H1 (cell line): ENCODE data around the gene PCYT2. TPM values are rescaled to one million over a fixed set of nuclear protein-coding genes. Genes with fewer than 3 reads are reported as not detected.

ENCODE experiments used
- CTCF ChIA-PET: fragments of 300-600 bp; sonication (Branson Sonifier 250); formaldehyde crosslinking; loops from one replicate; lab custom pipeline; 2021; ENCODE audit not compliant: partially characterized antibody; lab: Charles Lee
- POLR2A ChIA-PET: fragments of 300-600 bp; sonication (Branson Sonifier 250); formaldehyde crosslinking; loops from one replicate; lab custom pipeline; 2021; ENCODE audit warnings: inconsistent platforms; ENCODE audit not compliant: partially characterized antibody; lab: Charles Lee
- DNase-seq, 2 experiments: peaks; one replicate each; pipeline versions ENCODE4 v3.0.0 to v3.0.0-alpha.2; 2010 to 2022; ENCODE audit warnings: low spot score in 2 of 2, low read depth in 1 of 2, mixed read lengths in 1 of 2
- FAIRE-seq: peaks from 2 replicates; lab custom pipeline; 2011; peaks lifted over from hg19 to GRCh38; lab: Jason Lieb, UNC
- H2AFZ ChIP-seq: 2 replicates; pipeline ENCODE4 v1.8.1; 2012; ENCODE audit warnings: low read length, inconsistent platforms
- H2AK5ac ChIP-seq: 2 replicates; pipeline ENCODE4 v1.6.1; 2013; ENCODE audit warnings: low read depth, low read length
- H2BK120ac ChIP-seq: replicated peaks from 2 replicates; pipeline ENCODE3; 2013; ENCODE audit warnings: low read depth, low read length, inconsistent platforms
- H2BK12ac ChIP-seq: 2 replicates; pipeline ENCODE4 v1.6.1; 2013; ENCODE audit warnings: low read depth, low read length
- H2BK15ac ChIP-seq: 2 replicates; pipeline ENCODE4 v1.6.1; 2013; ENCODE audit warnings: low read length
- H2BK20ac ChIP-seq: 2 replicates; pipeline ENCODE4 v1.6.1; 2013; ENCODE audit warnings: low read length
- H2BK5ac ChIP-seq: 2 replicates; pipeline ENCODE4 v1.6.1; 2013; ENCODE audit warnings: low read depth, low read length
- H3K14ac ChIP-seq: 2 replicates; pipeline ENCODE4 v1.6.1; 2013; ENCODE audit warnings: inconsistent platforms; ENCODE audit not compliant: insufficient read length
- H3K18ac ChIP-seq: 2 replicates; pipeline ENCODE4 v1.6.1; 2013; ENCODE audit warnings: low read length; ENCODE audit errors: extremely low read depth
- H3K23ac ChIP-seq: 2 replicates; pipeline ENCODE4 v1.6.1; 2013; ENCODE audit warnings: inconsistent platforms; ENCODE audit not compliant: insufficient read length
- H3K23me2 ChIP-seq: 2 replicates; pipeline ENCODE4 v1.6.1; 2013; ENCODE audit warnings: low read depth, low read length
- H3K27ac ChIP-seq: 2 replicates; pipeline ENCODE4 v1.6.1; 2011; ENCODE audit warnings: low read depth, low read length, inconsistent platforms
- H3K27me3 ChIP-seq, 4 experiments: replicated peaks in 1 of 4; 1 replicate in 1 of 4; 2 replicates in 3 of 4; pipeline versions ENCODE4 v1.6.1 to v1.8.1; 2011 to 2013; ENCODE audit warnings: low read length in 3 of 4, mild to moderate bottlenecking in 3 of 4, inconsistent platforms in 2 of 4, mixed read lengths in 2 of 4, moderate library complexity in 1 of 4; ENCODE audit not compliant: control insufficient read depth in 3 of 4, insufficient read depth in 3 of 4; ENCODE audit errors: extremely low read depth in 1 of 4
- H3K36me3 ChIP-seq, 4 experiments: 2 replicates each; pipeline versions ENCODE4 v1.6.1 to v1.8.1; 2011 to 2013; ENCODE audit warnings: mild to moderate bottlenecking in 4 of 4, low read length in 3 of 4, moderate library complexity in 2 of 4, control low read depth in 1 of 4, inconsistent platforms in 1 of 4; ENCODE audit not compliant: insufficient read depth in 4 of 4, control insufficient read depth in 2 of 4
- H3K4ac ChIP-seq: replicated peaks from 2 replicates; pipeline ENCODE3; 2013; ENCODE audit warnings: low read length, low read depth, mixed read lengths, inconsistent platforms; ENCODE audit not compliant: insufficient read length
- H3K4me1 ChIP-seq, 4 experiments: replicated peaks in 1 of 4; 1 replicate in 1 of 4; 2 replicates in 3 of 4; pipeline versions ENCODE4 v1.6.1 to v1.8.1; 2011 to 2013; ENCODE audit warnings: low read length in 3 of 4, inconsistent platforms in 2 of 4, mixed read lengths in 1 of 4; ENCODE audit not compliant: insufficient read depth in 4 of 4, control insufficient read depth in 3 of 4
- H3K4me2 ChIP-seq, 2 experiments: 2 replicates each; pipeline versions ENCODE4 v1.6.1 to v1.8.1; 2011 to 2013; ENCODE audit warnings: low read depth in 2 of 2, low read length in 2 of 2, control low read depth in 1 of 2, inconsistent platforms in 1 of 2, mild to moderate bottlenecking in 1 of 2; ENCODE audit not compliant: insufficient read depth in 1 of 2
- H3K4me3 ChIP-seq, 4 experiments: fragments of 200-600, 300-600 bp in 1 of 4; sonication (generic), shearing (Covaris generic), sonication (Bioruptor Twin) in 1 of 4; 2 replicates each; pipeline versions ENCODE4 v1.5.1 to v1.8.1; 2011 to 2016; ENCODE audit warnings: low read length in 4 of 4, low read depth in 3 of 4, control low read depth in 2 of 4, inconsistent platforms in 2 of 4, mild to moderate bottlenecking in 2 of 4, mixed read lengths in 1 of 4, moderate library complexity in 1 of 4; ENCODE audit not compliant: insufficient read depth in 2 of 4; ENCODE audit errors: extremely low read depth in 1 of 4
- H3K56ac ChIP-seq: replicated peaks from 2 replicates; pipeline ENCODE3; 2013; ENCODE audit warnings: low read depth, mild to moderate bottlenecking, mixed read lengths, low read length, inconsistent platforms; ENCODE audit not compliant: insufficient read length
- H3K79me1 ChIP-seq: 2 replicates; pipeline ENCODE4 v1.6.1; 2013; ENCODE audit warnings: low read depth, low read length, control low read depth
- H3K79me2 ChIP-seq, 2 experiments: 2 replicates each; pipeline versions ENCODE4 v1.6.1 to v1.8.1; 2012 to 2013; ENCODE audit warnings: low read length in 2 of 2, mild to moderate bottlenecking in 2 of 2, inconsistent platforms in 1 of 2; ENCODE audit not compliant: insufficient read depth in 2 of 2, control insufficient read depth in 1 of 2
- H3K9ac ChIP-seq, 4 experiments: replicated peaks in 1 of 4; 1 replicate in 1 of 4; 2 replicates in 3 of 4; pipeline versions ENCODE4 v1.6.1 to v1.8.1; 2011 to 2013; ENCODE audit warnings: low read depth in 3 of 4, low read length in 3 of 4, control low read depth in 2 of 4, mild to moderate bottlenecking in 2 of 4, moderate library complexity in 2 of 4, inconsistent platforms in 1 of 4; ENCODE audit errors: extremely low read depth in 1 of 4
- H3K9me3 ChIP-seq, 2 experiments: 2 replicates each; pipeline versions ENCODE4 v1.6.1 to v1.8.1; 2012 to 2013; ENCODE audit warnings: mild to moderate bottlenecking in 2 of 2, moderate library complexity in 2 of 2, control low read depth in 1 of 2, inconsistent platforms in 1 of 2, low read depth in 1 of 2, low read length in 1 of 2, mixed read lengths in 1 of 2; ENCODE audit not compliant: insufficient read depth in 2 of 2
- H4K20me1 ChIP-seq, 2 experiments: replicated peaks in 1 of 2; 2 replicates each; pipeline versions ENCODE3 to v1.8.1; 2011 to 2013; ENCODE audit warnings: inconsistent platforms in 2 of 2, low read length in 2 of 2, mild to moderate bottlenecking in 1 of 2; ENCODE audit not compliant: insufficient read depth in 2 of 2, control insufficient read depth in 1 of 2
- H4K5ac ChIP-seq: 2 replicates; pipeline ENCODE4 v1.6.1; 2013; ENCODE audit warnings: low read length, low read depth, mixed read lengths, inconsistent platforms; ENCODE audit not compliant: insufficient read length
- H4K8ac ChIP-seq: 2 replicates; pipeline ENCODE4 v1.8.0; 2013; ENCODE audit warnings: mild to moderate bottlenecking, moderate library complexity, low read length, inconsistent platforms; ENCODE audit not compliant: insufficient read depth; ENCODE audit errors: extremely low read depth
- H4K91ac ChIP-seq: replicated peaks from 2 replicates; pipeline ENCODE3; 2013; ENCODE audit warnings: low read length, mixed read lengths, inconsistent platforms; ENCODE audit not compliant: insufficient read length
- ASH2L ChIP-seq: fragments of 200-600, 300-600 bp; sonication (generic); IDR thresholded peaks from one replicate; pipeline ENCODE4 v1.7.1; 2017; ENCODE audit warnings: low read length
- CREB1 ChIP-seq: IDR thresholded peaks from 2 replicates; pipeline ENCODE4 v1.6.1; 2012; ENCODE audit warnings: inconsistent platforms
- GTF2F1 ChIP-seq: IDR thresholded peaks from 2 replicates; pipeline ENCODE4 v1.6.1; 2012; ENCODE audit warnings: low read depth, low read length, improper control_type of control experiment, borderline replicate concordance
- NRF1 ChIP-seq: IDR thresholded peaks from 2 replicates; pipeline ENCODE4 v1.6.1; 2011; ENCODE audit warnings: mild to moderate bottlenecking, low read depth, low read length, improper control_type of control experiment
- PHF8 ChIP-seq: fragments of 200-600 bp; sonication (generic); conservative IDR thresholded peaks from 2 replicates; pipeline ENCODE4 v1.7.1; 2012; ENCODE audit warnings: low read depth, mild to moderate bottlenecking, inconsistent platforms, low read length, moderate library complexity
- SIX5 ChIP-seq: IDR thresholded peaks from 2 replicates; pipeline ENCODE4 v1.6.1; 2011; ENCODE audit warnings: mild to moderate bottlenecking, low read depth, low read length
- TAF1 ChIP-seq: IDR thresholded peaks from 2 replicates; pipeline ENCODE4 v1.6.1; 2011; ENCODE audit warnings: mild to moderate bottlenecking, low read depth, low read length
- TAF7 ChIP-seq: optimal IDR thresholded peaks from 2 replicates; pipeline ENCODE3; 2011; ENCODE audit warnings: low read depth, mild to moderate bottlenecking, inconsistent platforms, low read length, moderate library complexity, borderline replicate concordance
- WGBS, 2 experiments: shearing (Covaris generic) in 1 of 2; methylation state at CpG; one replicate each; pipeline versions ENCODE4 v1.1.6 to v1.1.7; 2013 to 2015; ENCODE audit warnings: low lambda C conversion rate in 2 of 2, mixed read lengths in 2 of 2, inconsistent platforms in 1 of 2, low coverage in 1 of 2, missing lambda C conversion rate in 1 of 2; ENCODE audit not compliant: insufficient replicate concordance in 2 of 2, insufficient coverage in 1 of 2, insufficient read length in 1 of 2; ENCODE audit errors: extremely low coverage in 1 of 2, missing lambda C conversion rate in 1 of 2; 5-methylcytosine and 5-hydroxymethylcytosine counted together
- polyA plus RNA-seq, 7 experiments: library from polyadenylated mRNA; depleted of rRNA in 3 of 7; stranded (reverse) in 5 of 7; unstranded in 2 of 7; fragments of >200 nt in 5 of 7; fragments of 200-250 nt in 2 of 7; gene quantifications; 1 replicate in 5 of 7; 2 replicates in 1 of 7; 4 replicates in 1 of 7; pipeline versions ENCODE4 v1.2.1 to v1.2.3, GENCODE V29; 2011 to 2013; ENCODE audit warnings: missing spikeins in 2 of 7, mixed read lengths in 2 of 7
- total RNA-seq: library from RNA; stranded (reverse); fragmentation: NEBNext Ultra II Directional; extraction: Animal tissue kit (Norgen Biotek cat#: 25700); gene quantifications from 2 replicates; pipeline ENCODE4 v1.2.1, GENCODE V29; 2021

Gene PCYT2
- total and polyA plus RNA-seq, 2 of the 8 experiments (the other 6 are each of a cell fraction or from before 2014, with no cell fraction given): 29.9 to 31.3 TPM

GRCh38 chr17:81927152-81927652, 16.0 kb upstream of the PCYT2 start:
- H3K18ac ChIP-seq: no peak overlapping the region
- peaks cover 15% of the 10 kb centered on the region; the same call in 1 of the 2 replicates for H3K23me2 ChIP-seq
- no peak overlapping the region for H2BK12ac ChIP-seq
- H3K79me1 ChIP-seq: peaks cover 27% of the 10 kb centered on the region
- ChIA-PET CTCF (interaction anchor here (0.8 to 3.0 kb wide), 7 partner anchors 12 to 101 kb away, joined by 3 to 12 read pairs (median 5); partner anchors contain the start of genes CENPX and LRRC45), POLR2A (interaction anchor here (0.8 to 14.6 kb wide), 20 partner anchors 8 to 225 kb away, joined by 3 to 150 read pairs (median 5); partner anchors contain the start of genes NPB, PCYT2, PYCR1 and SIRT7)
- H3K14ac ChIP-seq: no peak overlapping the region
- peaks cover 0 to 6% (median 3%) of the 10 kb centered on the region in 4 experiments; a peak in 3 of 8 replicates for H3K36me3 ChIP-seq
- peaks cover 6 to 42% of the 10 kb centered on the region in 2 experiments; a peak in 3 of 4 replicates for H3K79me2 ChIP-seq
- no peak overlapping the region for H3K4ac ChIP-seq
- H4K5ac ChIP-seq: no peak overlapping the region
- H2BK20ac ChIP-seq: no peak overlapping the region
- H3K4me3 ChIP-seq: peak overlapping the region; percentile 67 to 89 (median 70)
- peak overlapping the region; percentile 72; the same call in 1 of the 2 replicates for H3K27ac ChIP-seq
- no peak overlapping the region for H2AFZ ChIP-seq
- H4K20me1 ChIP-seq: peaks cover 9 to 26% of the 10 kb centered on the region in 2 experiments
- H2BK120ac ChIP-seq: no peak overlapping the region
- peaks cover 0 to 41% (median 32%) of the 10 kb centered on the region in 4 experiments; a peak in 6 of 7 replicates for H3K4me1 ChIP-seq
- 0% methylated on average over 14 of the region's 78 CpGs; no CpG with 5 or more reads in 1 of the 2 experiments for WGBS, 2 experiments
- TF ChIP-seq TAF7: no peak
- TF ChIP-seq CREB1: no peak
- 0 out of 2 replicates have a peak, but pooled peaks have one; percentile 11 for TF ChIP-seq PHF8
- TF ChIP-seq SIX5: no peak
- 0 out of 2 replicates have a peak, but pooled peaks have one; percentile 2 for TF ChIP-seq TAF1
- no peak for TF ChIP-seq GTF2F1
- TF ChIP-seq NRF1: no peak
- no peak for TF ChIP-seq ASH2L
- H3K27me3 ChIP-seq: peaks cover 0 to 12% (median 9%) of the 10 kb centered on the region in 4 experiments; a peak in 4 of 7 replicates
- no peak overlapping the region for H3K56ac ChIP-seq
- H3K9me3 ChIP-seq: no peaks in the 10 kb centered on the region
- H4K8ac ChIP-seq: peak overlapping the region; percentile 30; the same call in 1 of the 2 replicates
- no peak overlapping the region for H3K23ac ChIP-seq
- DNase-seq (no peak), FAIRE-seq (no peak)
- H3K9ac ChIP-seq: peak overlapping the region in 3 of 4 experiments; percentile 38 to 52 (median 45); a peak in 3 of 7 replicates
- H2AK5ac ChIP-seq: no peak overlapping the region
- H2BK15ac ChIP-seq: no peak overlapping the region
- H3K4me2 ChIP-seq: peak overlapping the region; percentile 78 to 88
- no peak overlapping the region for H4K91ac ChIP-seq
- peak overlapping the region; percentile 75; the same call in 1 of the 2 replicates for H2BK5ac ChIP-seq
